K562 (cell line): Measurements from ENCODE around the gene PPP1R15A. TPM values are rescaled to one million over a fixed set of nuclear protein-coding genes. Genes with fewer than 3 reads are reported as not detected.
A peak's percentile ranks its signal among the peaks of the same experiment; 100 is the strongest.

Experiments used
- BRCA1 ChIP-seq, 2 experiments: fragments of 450-650 bp in 1 of 2; sonication (generic) in 1 of 2; formaldehyde crosslinking in 1 of 2; IDR thresholded peaks; 2 replicates each; pipeline versions ENCODE4 v1.5.0 to v1.6.1; 2017 to 2020; ENCODE audit warnings: mild to moderate bottlenecking in 1 of 2, missing genetic modification reagents in 1 of 2
- ETV6 ChIP-seq, 3 experiments: fragments of 150-350 bp in 1 of 3; sonication (generic) in 1 of 3; formaldehyde crosslinking in 1 of 3; IDR thresholded peaks; 2 replicates each; pipeline versions ENCODE4 v1.6.1 to v1.8.0; 2014 to 2022; ENCODE audit warnings: borderline replicate concordance in 2 of 3, low read depth in 2 of 3, antibody characterized with exemption in 1 of 3, low read length in 1 of 3, mild to moderate bottlenecking in 1 of 3, missing genetic modification reagents in 1 of 3
- FOXP4 ChIP-seq: sonication (generic); formaldehyde crosslinking; IDR thresholded peaks from 2 replicates; pipeline ENCODE4 v1.8.0; 2022; ENCODE audit warnings: mild to moderate bottlenecking, missing genetic modification reagents, borderline replicate concordance
- GATAD2A ChIP-seq: fragments of 450-650 bp; IDR thresholded peaks from 2 replicates; pipeline ENCODE4 v1.6.1; 2017
- IFI16 ChIP-seq: fragments of 250-450 bp; sonication (Bioruptor Pico); IDR thresholded peaks from 2 replicates; pipeline ENCODE4 v2.1.2; 2022; ENCODE audit warnings: mild to moderate bottlenecking, inconsistent platforms
- KLF10 ChIP-seq: fragments of 250-450 bp; sonication (Bioruptor Pico); IDR thresholded peaks from 2 replicates; pipeline ENCODE4 v1.6.1; 2021; ENCODE audit warnings: matching md5 sums
- POLR2G ChIP-seq: fragments of 200-400 bp; formaldehyde crosslinking; IDR thresholded peaks from 2 replicates; pipeline ENCODE4 v1.6.1; 2017; ENCODE audit warnings: low read depth, mild to moderate bottlenecking, antibody characterized with exemption, low read length, moderate library complexity
- RBBP5 ChIP-seq: fragments of 200-600 bp; sonication (generic); IDR thresholded peaks from 2 replicates; pipeline ENCODE4 v1.6.1; 2012; ENCODE audit warnings: borderline replicate concordance, mild to moderate bottlenecking, low read length, control low read depth, inconsistent platforms; ENCODE audit not compliant: insufficient read depth, poor library complexity, severe bottlenecking
- SNIP1 ChIP-seq: fragments of 450-650 bp; IDR thresholded peaks from 2 replicates; pipeline ENCODE4 v1.7.1; 2017; ENCODE audit warnings: low read depth, mild to moderate bottlenecking
- TSHZ1 ChIP-seq: fragments of 250-450 bp; sonication (Bioruptor Pico); IDR thresholded peaks from 2 replicates; pipeline ENCODE4 v1.4.0; 2020; ENCODE audit warnings: mild to moderate bottlenecking, moderate library complexity
- ZBTB33 ChIP-seq: sonication (generic); formaldehyde crosslinking; IDR thresholded peaks from 2 replicates; pipeline ENCODE4 v1.8.1; 2023; ENCODE audit warnings: mild to moderate bottlenecking, missing genetic modification reagents
- ZFP91 ChIP-seq: sonication (generic); formaldehyde crosslinking; IDR thresholded peaks from 2 replicates; pipeline ENCODE4 v1.8.0; 2022; ENCODE audit warnings: mild to moderate bottlenecking, missing genetic modification reagents
- ZNF263 ChIP-seq: sonication (generic); formaldehyde crosslinking; IDR thresholded peaks from 2 replicates; pipeline ENCODE4 v1.8.0; 2022; ENCODE audit warnings: mild to moderate bottlenecking, missing genetic modification reagents, borderline replicate concordance
- ZNF699 ChIP-seq: fragments of 250-450 bp; sonication (Bioruptor Pico); IDR thresholded peaks from 2 replicates; pipeline ENCODE4 v1.8.0; 2021; ENCODE audit warnings: mild to moderate bottlenecking, moderate library complexity; ENCODE audit not compliant: insufficient replicate concordance
- polyA plus RNA-seq, 8 experiments: library from polyadenylated mRNA; depleted of rRNA in 4 of 8; stranded (reverse) in 5 of 8; unstranded in 3 of 8; fragments of >200 nt; fragmentation: Nextera tagmentation in 2 of 8; fragmentation: Illumina TruSeq in 1 of 8; extraction: Ambion mirVana in 2 of 8; extraction: Trizol in 1 of 8; gene quantifications; 2 replicates each; pipeline versions ENCODE4 v1.2.1 to v1.2.3, GENCODE V29; 2011 to 2014; ENCODE audit warnings: inconsistent platforms in 1 of 8, missing spikeins in 1 of 8
- total RNA-seq, 7 experiments: library from RNA; depleted of rRNA in 6 of 7; stranded (reverse); fragments of >200 nt in 6 of 7; fragmentation: Illumina TruSeq in 2 of 7; extraction: Trizol in 2 of 7; gene quantifications; 2 replicates each; pipeline versions ENCODE4 v1.2.1 to v1.2.3, GENCODE V29; 2011 to 2021; ENCODE audit warnings: low replicate concordance in 1 of 7

Gene PPP1R15A
- total and polyA plus RNA-seq, 9 of the 15 experiments (the other 6 are each of a cell fraction or from before 2014, with no cell fraction given): 0.42 to 73.7 (median 44.0) TPM

- no peak for TF ChIP-seq TSHZ1 (CRISPR knock-in tag)
- TF ChIP-seq GATAD2A: no peak
- no peak for TF ChIP-seq ZFP91 (CRISPR knock-in tag)
- no peak for TF ChIP-seq FOXP4
- no peak for TF ChIP-seq KLF10 (CRISPR knock-in tag)
- no peak for TF ChIP-seq ETV6 (IDR thresholded peaks at IDR 0.05; ENCODE audit: borderline replicate concordance in 1 of 2, low read depth in 2 of 2, low read length in 1 of 2)
- TF ChIP-seq ETV6 (CRISPR knock-in tag; IDR thresholded peaks at IDR 0.05; ENCODE audit: borderline replicate concordance): no peak
- no peak for TF ChIP-seq BRCA1 (IDR thresholded peaks at IDR 0.05)
- TF ChIP-seq BRCA1 (CRISPR knock-in tag; IDR thresholded peaks at IDR 0.05): no peak
- no peak for TF ChIP-seq RBBP5
- TF ChIP-seq ZNF699 (CRISPR knock-in tag): no peak
- no peak for TF ChIP-seq SNIP1
- no peak for TF ChIP-seq POLR2G
- peak; percentile 57 for TF ChIP-seq ZNF263 (CRISPR knock-in tag)
- TF ChIP-seq ZBTB33 (CRISPR knock-in tag): 0 out of 2 replicates have a peak, but pooled peaks have one; percentile 9
- TF ChIP-seq IFI16 (CRISPR knock-in tag): no peak
Measured at GRCh38 chr19:48836089-48837017, 35.9 kb upstream of the PPP1R15A start, which contains the start of gene HSD17B14 (continued).
